GM18520 (cell line): ENCODE data around the gene CYGB.
"Not testable (repeated sequence)": the region's sequence is repeated elsewhere in the genome, so short reads cannot be mapped to it uniquely, and the experiment has no call there.

ENCODE experiments used
- ATAC-seq: cut with Tn5 transposase; IDR thresholded peaks from one replicate; pipeline ENCODE4 v1.9.1; 2021; ENCODE audit not compliant: unreplicated experiment

Gene CYGB

GRCh38 chr17:76538281-76538931, 897 bp upstream of the CYGB start:
- ATAC-seq = no peak

- no peak for ATAC-seq
These were observed 276 bp downstream of the CYGB start for GRCh38 chr17:76537288-76537577.

- no peak for ATAC-seq
These were observed 810 bp downstream of the CYGB start for GRCh38 chr17:76536511-76537287.

GRCh38 chr17:76535788-76536510, 1.6 kb downstream of the CYGB start:
- ATAC-seq = no peak

- ATAC-seq = no peak
These were observed 2.4 kb downstream of the CYGB start for GRCh38 chr17:76534831-76535732.

- ATAC-seq = not testable (repeated sequence)
These were observed 3.7 kb downstream of the CYGB start for GRCh38 chr17:76533640-76534359.

- ATAC-seq = no peak
These were observed 5.3 kb downstream of the CYGB start for GRCh38 chr17:76532072-76532651.

- ATAC-seq = no peak
These were observed 5.9 kb downstream of the CYGB start for GRCh38 chr17:76531486-76532038.

GRCh38 chr17:76530811-76531485, 6.6 kb downstream of the CYGB start:
- ATAC-seq = no peak

- no peak for ATAC-seq
These were observed 7.3 kb downstream of the CYGB start for GRCh38 chr17:76530095-76530723.

- ATAC-seq = no peak
These were observed 8.1 kb downstream of the CYGB start for GRCh38 chr17:76529224-76530094.

- ATAC-seq = no peak
These were observed 8.8 kb downstream of the CYGB start for GRCh38 chr17:76528528-76529223.

GRCh38 chr17:76528156-76528527, 9.4 kb downstream of the CYGB start:
- no peak for ATAC-seq

- no peak for ATAC-seq
These were observed 9.9 kb downstream of the CYGB start for GRCh38 chr17:76527430-76528111.

- ATAC-seq = not testable (repeated sequence)
These were observed 10.5 kb downstream of the CYGB start for GRCh38 chr17:76527016-76527415.

GRCh38 chr17:76525513-76525833, 12.0 kb downstream of the CYGB start:
- ATAC-seq = not testable (repeated sequence)
